Daoy (cell line): ENCODE results near the gene USP7. TPM values are rescaled to one million over a fixed set of nuclear protein-coding genes. Genes with fewer than 3 reads are reported as not detected.

Source experiments
- DNase-seq: peaks from one replicate; pipeline ENCODE4 v3.0.0-alpha.2; 2015; ENCODE audit warnings: low read depth
- total RNA-seq: library from RNA; depleted of rRNA; stranded (reverse); fragments of >200 nt; shearing (Covaris generic); gene quantifications from 2 replicates; pipeline ENCODE4 v1.2.3, GENCODE V29; 2014

USP7 gene
- total RNA-seq, 1 experiment from 2014 or later = 28.0 TPM

GRCh38 chr16:8862309-8863130 lies 101.2 kb downstream of the USP7 start:
- DNase-seq = no peak

- DNase-seq = no peak
These were observed 102.0 kb downstream of the USP7 start for GRCh38 chr16:8861563-8862308.

- DNase-seq = no peak
These were observed 103.5 kb downstream of the USP7 start for GRCh38 chr16:8859913-8860881.

- DNase-seq = no peak
These were observed 104.5 kb downstream of the USP7 start for GRCh38 chr16:8858994-8859912.

- no peak for DNase-seq
These were observed 107.7 kb downstream of the USP7 start for GRCh38 chr16:8855972-8856371.

GRCh38 chr16:8855051-8855786 lies 108.5 kb downstream of the USP7 start:
- no peak for DNase-seq

- DNase-seq = no peak
These were observed 109.3 kb downstream of the USP7 start for GRCh38 chr16:8854298-8854948.

GRCh38 chr16:8853611-8854010 lies 110.1 kb downstream of the USP7 start:
- DNase-seq = no peak

- no peak for DNase-seq
These were observed 110.6 kb downstream of the USP7 start for GRCh38 chr16:8853150-8853549.

GRCh38 chr16:8852534-8852933 lies 111.2 kb downstream of the USP7 start:
- DNase-seq = no peak

GRCh38 chr16:8851761-8852403 lies 111.8 kb downstream of the USP7 start:
- DNase-seq = no peak

- peak; percentile 68 for DNase-seq
These were observed 113.3 kb downstream of the USP7 start for GRCh38 chr16:8850279-8850885.

GRCh38 chr16:8849411-8850011 lies 114.2 kb downstream of the USP7 start:
- DNase-seq = no peak

GRCh38 chr16:8848939-8849391 lies 114.7 kb downstream of the USP7 start:
- DNase-seq = peak; percentile 66

GRCh38 chr16:8848231-8848938 lies 115.3 kb downstream of the USP7 start:
- no peak for DNase-seq

GRCh38 chr16:8847623-8848022 lies 116.1 kb downstream of the USP7 start:
- no peak for DNase-seq

GRCh38 chr16:8847145-8847544 lies 116.6 kb downstream of the USP7 start:
- no peak for DNase-seq
